PC-3 (cell line): ENCODE measurements around the gene TEX264. TPM values are rescaled to one million over a fixed set of nuclear protein-coding genes. Genes with fewer than 3 reads are reported as not detected.

Source experiments
- ATAC-seq: fragments of 200-7000 bp; cut with Tn5 transposase; 2 replicates; pipeline ENCODE4 v1.9.1; 2020; ENCODE audit warnings: mild to moderate bottlenecking, moderate library complexity
- BruUV-seq: library from RNA; stranded (reverse); fragments of 400-500 nt; replicated peaks from 2 replicates; lab custom pipeline; 2021; lab: Mats Ljungman, UMichigan
- CTCF ChIA-PET: fragments of 300-600 bp; sonication (Branson Sonifier 250); formaldehyde crosslinking; loops from one replicate; lab custom pipeline; 2022; ENCODE audit warnings: antibody characterized with exemption; lab: Charles Lee
- POLR2A ChIA-PET: fragments of 300-600 bp; sonication (Branson Sonifier 250); formaldehyde crosslinking; loops from one replicate; lab custom pipeline; 2022; ENCODE audit warnings: antibody characterized with exemption; ENCODE audit not compliant: unreplicated experiment; lab: Charles Lee
- DNase-seq: peaks from one replicate; pipeline ENCODE4 v3.0.0-alpha.2; 2015
- H2AFZ ChIP-seq: fragments of 300-600 bp; sonication (generic); 2 replicates; pipeline ENCODE4 v1.6.0; 2016; ENCODE audit warnings: antibody characterized with exemption, low read length
- H3F3A ChIP-seq: fragments of 300-600 bp; sonication (generic); one replicate; pipeline ENCODE4 v1.6.0; 2017; ENCODE audit warnings: antibody characterized with exemption, low read length, control low read depth, mild to moderate bottlenecking; ENCODE audit not compliant: unreplicated experiment
- H3K27ac ChIP-seq: fragments of 300-600 bp; sonication (generic); 2 replicates; pipeline ENCODE4 v1.5.1; 2016; ENCODE audit warnings: mild to moderate bottlenecking, low read length
- H3K27me3 ChIP-seq: fragments of 300-600 bp; sonication (generic); 2 replicates; pipeline ENCODE4 v1.6.1; 2016; ENCODE audit warnings: low read length, mixed read lengths
- H3K36me3 ChIP-seq: fragments of 300-600 bp; sonication (generic); 2 replicates; pipeline ENCODE4 v1.6.1; 2016; ENCODE audit warnings: low read depth, mixed run types, low read length, mixed read lengths
- H3K4me1 ChIP-seq: fragments of 300-600 bp; sonication (generic); 2 replicates; pipeline ENCODE4 v1.5.1; 2016; ENCODE audit warnings: low read length; ENCODE audit not compliant: insufficient read depth
- H3K4me2 ChIP-seq: fragments of 300-600 bp; sonication (generic); 2 replicates; pipeline ENCODE4 v1.6.0; 2016; ENCODE audit warnings: low read length
- H3K4me3 ChIP-seq: fragments of 300-600 bp; sonication (generic); 2 replicates; pipeline ENCODE4 v1.5.1; 2016; ENCODE audit warnings: mild to moderate bottlenecking, low read length, mixed read lengths
- H3K79me2 ChIP-seq: fragments of 300-600 bp; sonication (generic); 2 replicates; pipeline ENCODE4 v1.6.1; 2017; ENCODE audit warnings: low read length, mixed read lengths
- H3K9ac ChIP-seq: fragments of 300-600 bp; sonication (generic); 2 replicates; pipeline ENCODE4 v1.6.0; 2016; ENCODE audit warnings: mild to moderate bottlenecking, low read length
- H3K9me2 ChIP-seq: fragments of 300-600 bp; sonication (generic); replicated peaks from 2 replicates; pipeline ENCODE4 v1.6.1; 2016; ENCODE audit warnings: mixed run types, low read length, mixed read lengths
- H3K9me3 ChIP-seq: fragments of 300-600 bp; sonication (generic); 2 replicates; pipeline ENCODE4 v1.6.1; 2016; ENCODE audit warnings: low read length, mixed read lengths
- H4K20me1 ChIP-seq: fragments of 300-600 bp; sonication (generic); 2 replicates; pipeline ENCODE4 v1.6.1; 2016; ENCODE audit warnings: low read length, mixed read lengths
- EZH2 ChIP-seq: fragments of 300-600 bp; sonication (generic); IDR thresholded peaks from one replicate; pipeline ENCODE4 v1.6.1; 2017; ENCODE audit warnings: antibody characterized with exemption, mild to moderate bottlenecking, low read length; ENCODE audit not compliant: unreplicated experiment
- EZH2phosphoT487 ChIP-seq: fragments of 300-600 bp; sonication (generic); IDR thresholded peaks from 2 replicates; pipeline ENCODE4 v1.6.1; 2018; ENCODE audit warnings: mild to moderate bottlenecking, antibody characterized with exemption, low read length, borderline replicate concordance
- intact Hi-C: fragments of 100-400 bp; cut with micrococcal nuclease; formaldehyde crosslinking; loops from 2 replicates; pipeline ENCODE4 v1.9.0; 2023
- total RNA-seq: library from RNA; depleted of rRNA; stranded (reverse); fragments of >200 nt; gene quantifications from 2 replicates; pipeline ENCODE4 v1.2.3, GENCODE V29; 2014
- TF ChIP-seq, protein P1 (sequence below): fragments of 300-600 bp; sonication (generic); conservative IDR thresholded peaks from 2 replicates; pipeline ENCODE4 v1.5.1; 2017; ENCODE audit warnings: antibody characterized with exemption, low read depth, mild to moderate bottlenecking, low read length

Gene TEX264
- total RNA-seq, 1 experiment from 2014 or later: 85.5 TPM

DNA sequence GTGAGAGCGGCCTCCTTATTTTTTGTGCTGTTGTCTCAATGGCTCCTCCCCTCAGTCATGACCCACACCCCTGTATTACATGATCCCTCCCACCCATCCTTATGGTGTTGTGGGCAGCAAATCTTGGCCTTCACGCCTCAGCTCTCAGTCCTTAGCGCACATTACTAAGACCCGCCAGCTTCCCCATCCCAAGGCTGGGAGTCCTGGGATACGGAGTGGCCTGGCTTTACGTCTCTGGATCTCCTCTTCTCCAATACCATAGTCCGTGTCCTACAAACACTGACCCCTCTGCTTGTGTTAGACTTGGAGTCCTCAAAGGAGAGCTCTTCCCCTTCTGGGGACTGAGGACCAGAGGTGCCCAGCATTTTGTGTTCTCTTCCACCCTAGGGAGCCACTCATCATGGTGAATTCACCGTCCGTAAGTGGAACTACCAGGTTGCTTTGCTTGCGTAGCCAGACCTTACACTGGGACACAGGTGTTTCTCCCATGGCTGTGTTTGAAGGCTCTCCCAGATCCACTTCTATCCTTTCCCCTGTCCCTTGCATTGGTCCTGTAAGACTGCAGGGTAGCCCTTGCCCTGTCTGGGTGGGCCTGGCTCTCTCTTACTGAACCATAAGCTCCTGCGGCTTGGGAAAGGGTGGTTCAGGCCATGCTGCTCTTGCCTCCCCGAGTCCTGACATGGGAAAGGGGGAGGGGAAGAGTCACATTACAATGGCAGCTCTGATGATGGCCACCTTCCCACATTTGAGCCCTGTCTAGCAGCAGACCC is 49.4 kb downstream of the TEX264 start:
- H3K9ac ChIP-seq: no peak overlapping the region
- no peak for ATAC-seq
- no peak for TF ChIP-seq EZH2
- TF ChIP-seq, protein P1, sequence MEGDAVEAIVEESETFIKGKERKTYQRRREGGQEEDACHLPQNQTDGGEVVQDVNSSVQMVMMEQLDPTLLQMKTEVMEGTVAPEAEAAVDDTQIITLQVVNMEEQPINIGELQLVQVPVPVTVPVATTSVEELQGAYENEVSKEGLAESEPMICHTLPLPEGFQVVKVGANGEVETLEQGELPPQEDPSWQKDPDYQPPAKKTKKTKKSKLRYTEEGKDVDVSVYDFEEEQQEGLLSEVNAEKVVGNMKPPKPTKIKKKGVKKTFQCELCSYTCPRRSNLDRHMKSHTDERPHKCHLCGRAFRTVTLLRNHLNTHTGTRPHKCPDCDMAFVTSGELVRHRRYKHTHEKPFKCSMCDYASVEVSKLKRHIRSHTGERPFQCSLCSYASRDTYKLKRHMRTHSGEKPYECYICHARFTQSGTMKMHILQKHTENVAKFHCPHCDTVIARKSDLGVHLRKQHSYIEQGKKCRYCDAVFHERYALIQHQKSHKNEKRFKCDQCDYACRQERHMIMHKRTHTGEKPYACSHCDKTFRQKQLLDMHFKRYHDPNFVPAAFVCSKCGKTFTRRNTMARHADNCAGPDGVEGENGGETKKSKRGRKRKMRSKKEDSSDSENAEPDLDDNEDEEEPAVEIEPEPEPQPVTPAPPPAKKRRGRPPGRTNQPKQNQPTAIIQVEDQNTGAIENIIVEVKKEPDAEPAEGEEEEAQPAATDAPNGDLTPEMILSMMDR: no peak
- TF ChIP-seq EZH2phosphoT487: no peak
- H4K20me1 ChIP-seq: no peaks in the 10 kb centered on the region
- ChIA-PET POLR2A (no interaction called here), CTCF (interaction anchor here (0.6 kb wide), 1 partner anchor 29 kb away, joined by 8 read pairs; no protein-coding TSS in a partner anchor)
- no peaks in the 10 kb centered on the region for H3F3A ChIP-seq
- intact Hi-C loops: no loop called here
- H3K79me2 ChIP-seq: no peaks in the 10 kb centered on the region
- no TSS peak for BruUV-seq
- H3K27ac ChIP-seq: no peak overlapping the region
- no peak overlapping the region for H3K4me2 ChIP-seq
- DNase-seq: no peak
- H3K36me3 ChIP-seq: no peaks in the 10 kb centered on the region; the same call in 1 of the 2 replicates
- H3K9me2 ChIP-seq: no peaks in the 10 kb centered on the region
- H3K27me3 ChIP-seq: peaks cover 5% of the 10 kb centered on the region; the same call in 1 of the 2 replicates
- H3K4me1 ChIP-seq: no peaks in the 10 kb centered on the region
- no peaks in the 10 kb centered on the region for H3K9me3 ChIP-seq
- H2AFZ ChIP-seq: no peak overlapping the region
- no peak overlapping the region for H3K4me3 ChIP-seq

DNA sequence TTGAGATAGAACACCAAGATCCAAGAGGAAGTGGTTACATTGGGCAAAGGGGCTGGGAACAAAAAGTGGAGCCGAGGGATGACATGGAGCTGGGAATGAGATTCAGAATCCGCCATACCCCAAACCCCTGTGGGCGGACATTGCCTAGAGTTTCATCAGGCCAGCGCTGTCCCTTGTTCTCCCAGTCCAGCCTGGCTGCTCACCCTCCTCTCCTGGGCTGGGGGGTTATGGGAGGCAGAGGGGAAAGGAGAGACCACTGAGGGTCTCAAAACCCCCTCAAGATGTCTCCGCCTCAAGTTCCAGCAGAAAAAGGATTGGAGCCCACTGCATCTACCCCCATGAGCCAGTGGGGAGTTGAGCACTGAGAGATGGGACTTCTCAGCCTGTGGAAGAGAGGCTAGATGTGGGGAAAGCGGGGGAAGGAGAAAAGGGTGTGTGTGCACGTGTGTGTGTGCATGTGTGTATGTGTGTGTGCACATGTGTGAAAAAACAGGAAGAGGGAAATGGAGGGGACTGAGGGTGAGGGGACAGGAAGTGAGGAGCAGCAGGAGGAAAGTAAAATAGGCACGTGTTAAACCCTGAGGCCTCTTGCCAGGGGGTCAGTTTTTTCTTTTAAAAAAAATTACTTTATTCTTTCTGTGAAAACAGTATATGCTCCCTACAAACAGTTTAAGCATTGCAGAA is 50.2 kb downstream of the TEX264 start:
- no peaks in the 10 kb centered on the region for H3F3A ChIP-seq
- BruUV-seq: no TSS peak
- H3K4me2 ChIP-seq: no peak overlapping the region
- no peak for DNase-seq
- no peaks in the 10 kb centered on the region for H3K4me1 ChIP-seq
- no peak overlapping the region for H3K4me3 ChIP-seq
- ChIA-PET POLR2A (no interaction called here), CTCF (no interaction called here)
- H3K9me2 ChIP-seq: no peaks in the 10 kb centered on the region
- peaks cover 6% of the 10 kb centered on the region; the same call in 1 of the 2 replicates for H3K27me3 ChIP-seq
- H2AFZ ChIP-seq: no peak overlapping the region
- no peak overlapping the region for H3K9ac ChIP-seq
- no peaks in the 10 kb centered on the region for H3K79me2 ChIP-seq
- TF ChIP-seq EZH2 (no peak), EZH2phosphoT487 (no peak)
- TF ChIP-seq, protein P1: no peak
- ATAC-seq: no peak
- H3K36me3 ChIP-seq: no peaks in the 10 kb centered on the region; the same call in 1 of the 2 replicates
- intact Hi-C loops: no loop called here
- no peaks in the 10 kb centered on the region for H4K20me1 ChIP-seq
- H3K27ac ChIP-seq: no peak overlapping the region
- no peaks in the 10 kb centered on the region for H3K9me3 ChIP-seq
